K562 (cell line): ENCODE measurements around the gene UMAD1. TPM values are rescaled to one million over a fixed set of nuclear protein-coding genes. Genes with fewer than 3 reads are reported as not detected.

Source experiments
- ATAC-seq: fragments of 200-7000 bp; cut with Tn5 transposase; 3 replicates; pipeline ENCODE4 v1.9.1; 2020; ENCODE audit warnings: moderate library complexity
- BruUV-seq: library from RNA; stranded (reverse); fragments of 400-500 nt; replicated peaks from 2 replicates; lab custom pipeline; 2021; lab: Mats Ljungman, UMichigan
- CTCF ChIA-PET: fragments of 300-600 bp; formaldehyde crosslinking; extraction: SDS; loops from one replicate; lab custom pipeline; 2021; ENCODE audit warnings: low intra/inter-chr PET ratio; lab: Yijun Ruan, JAX
- POLR2A ChIA-PET: fragments of 300-600, 350-650 bp; sonication (Branson Sonifier 250); formaldehyde crosslinking; extraction: SDS; loops from one replicate; lab custom pipeline; 2021; ENCODE audit warnings: antibody characterized with exemption, inconsistent platforms; lab: Yijun Ruan, JAX
- DNase-seq, 4 experiments: peaks; one replicate each; pipeline versions ENCODE4 v3.0.0 to v3.0.0-alpha.2; 2011 to 2018; ENCODE audit warnings: low spot score in 3 of 4, mixed read lengths in 3 of 4; ENCODE audit errors: extremely low read depth in 1 of 4
- FAIRE-seq: peaks from 2 replicates; lab custom pipeline; 2011; peaks lifted over from hg19 to GRCh38; lab: Jason Lieb, UNC
- H2AFZ ChIP-seq: 2 replicates; pipeline ENCODE4 v1.6.0; 2011; ENCODE audit warnings: low read depth, low read length, control low read depth, inconsistent platforms
- H3K27ac ChIP-seq: fragments of 200-600 bp; 3 replicates; pipeline ENCODE4 v1.8.0; 2011; ENCODE audit warnings: low read depth, mild to moderate bottlenecking, control low read depth, inconsistent platforms, low read length, moderate library complexity, mixed read lengths; ENCODE audit errors: extremely low read depth
- H3K27me3 ChIP-seq, 2 experiments: fragments of 300-600 bp in 1 of 2; 2 replicates in 1 of 2; 3 replicates in 1 of 2; pipeline versions ENCODE4 v1.6.0 to v1.8.0; 2011; ENCODE audit warnings: inconsistent platforms in 2 of 2, low read length in 2 of 2, mild to moderate bottlenecking in 1 of 2, mixed read lengths in 1 of 2, moderate library complexity in 1 of 2; ENCODE audit not compliant: control insufficient read depth in 2 of 2, insufficient read depth in 2 of 2
- H3K36me3 ChIP-seq: fragments of 300-600 bp; 3 replicates; pipeline ENCODE4 v1.8.0; 2011; ENCODE audit warnings: mild to moderate bottlenecking, low read length, inconsistent platforms; ENCODE audit not compliant: control insufficient read depth, insufficient read depth
- H3K4me1 ChIP-seq, 2 experiments: fragments of 200-600 bp in 1 of 2; replicated peaks in 1 of 2; 2 replicates in 1 of 2; 3 replicates in 1 of 2; pipeline versions ENCODE4 v1.5.1 to v1.8.0; 2011; ENCODE audit warnings: inconsistent platforms in 2 of 2, low read length in 2 of 2, mild to moderate bottlenecking in 1 of 2, mixed read lengths in 1 of 2, moderate library complexity in 1 of 2; ENCODE audit not compliant: control insufficient read depth in 2 of 2, insufficient read depth in 2 of 2
- H3K4me2 ChIP-seq: 2 replicates; pipeline ENCODE4 v1.6.1; 2011; ENCODE audit warnings: low read length, control low read depth, inconsistent platforms, mixed read lengths; ENCODE audit not compliant: insufficient read depth
- H3K4me3 ChIP-seq: fragments of 200-600 bp; sonication (generic), shearing (Covaris generic); 2 replicates; pipeline ENCODE4 v1.5.1; 2016; ENCODE audit warnings: control low read depth, inconsistent platforms
- H3K79me2 ChIP-seq: fragments of 200-600 bp; 3 replicates; pipeline ENCODE4 v1.8.0; 2011; ENCODE audit warnings: low read length, inconsistent platforms; ENCODE audit not compliant: control insufficient read depth, insufficient read depth
- H3K9ac ChIP-seq, 2 experiments: 2 replicates each; pipeline versions ENCODE4 v1.6.0 to v1.6.1; 2011; ENCODE audit warnings: low read depth in 2 of 2, low read length in 2 of 2, control low read depth in 1 of 2, inconsistent platforms in 1 of 2, mild to moderate bottlenecking in 1 of 2, mixed read lengths in 1 of 2; ENCODE audit not compliant: insufficient read depth in 1 of 2
- H3K9me1 ChIP-seq: one replicate; pipeline ENCODE4 v1.6.0; 2011; ENCODE audit warnings: inconsistent platforms, mild to moderate bottlenecking, low read length, moderate library complexity; ENCODE audit not compliant: control insufficient read depth, insufficient read depth
- H3K9me3 ChIP-seq: replicated peaks from 2 replicates; pipeline ENCODE4 v1.5.1; 2011; ENCODE audit warnings: low read depth, low read length, inconsistent platforms; ENCODE audit not compliant: control insufficient read depth, insufficient read depth
- H4K20me1 ChIP-seq: replicated peaks from 2 replicates; pipeline ENCODE4 v1.6.1; 2011; ENCODE audit warnings: low read length, inconsistent platforms, mixed read lengths; ENCODE audit not compliant: control insufficient read depth, insufficient read depth
- CAMTA2 ChIP-seq: fragments of 250-450 bp; sonication (Bioruptor Pico); conservative IDR thresholded peaks from 2 replicates; pipeline ENCODE4 v1.5.1; 2022
- LARP7 ChIP-seq: fragments of 450-650 bp; IDR thresholded peaks from 2 replicates; pipeline ENCODE4 v1.6.1; 2016
- RBM14 ChIP-seq: fragments of 200-400 bp; formaldehyde crosslinking; IDR thresholded peaks from 2 replicates; pipeline ENCODE4 v1.6.1; 2018; ENCODE audit warnings: low read depth, mild to moderate bottlenecking, low read length, moderate library complexity, borderline replicate concordance; ENCODE audit not compliant: insufficient read depth
- SNRNP70 ChIP-seq: fragments of 200-400 bp; formaldehyde crosslinking; optimal IDR thresholded peaks from 2 replicates; pipeline ENCODE3; 2017; ENCODE audit warnings: low read depth, low read length
- VEZF1 ChIP-seq: fragments of 200-800 bp; sonication (Bioruptor generic); IDR thresholded peaks from 2 replicates; pipeline ENCODE4 v1.6.1; 2017; ENCODE audit warnings: missing genetic modification characterization, missing compliant biosample characterization
- ZFP30 ChIP-seq: fragments of 250-450 bp; sonication (Bioruptor Pico); IDR thresholded peaks from 2 replicates; pipeline ENCODE4 v1.8.0; 2022; ENCODE audit warnings: moderate library complexity, mild to moderate bottlenecking, inconsistent platforms, borderline replicate concordance
- WGBS: fragments of 100-300 bp; shearing (Covaris generic); methylation state at CpG from one replicate; pipeline ENCODE4 v1.1.6; 2016; ENCODE audit warnings: low coverage, mixed read lengths; ENCODE audit not compliant: insufficient coverage; ENCODE audit errors: missing lambda C conversion rate; 5-methylcytosine and 5-hydroxymethylcytosine counted together
- in situ Hi-C: fragments of 300-500 bp; cut with MboI; formaldehyde crosslinking; loops from 4 replicates; pipeline ENCODE4 v1.15.0; 2018; ENCODE audit warnings: inconsistent platforms, mixed read lengths
- intact Hi-C: fragments of 100-400 bp; cut with micrococcal nuclease; formaldehyde crosslinking; loops from 2 replicates; pipeline ENCODE4 v1.14.2; 2022
- polyA plus RNA-seq, 8 experiments: library from polyadenylated mRNA; depleted of rRNA in 4 of 8; stranded (reverse) in 5 of 8; unstranded in 3 of 8; fragments of >200 nt; fragmentation: Nextera tagmentation in 2 of 8; fragmentation: Illumina TruSeq in 1 of 8; extraction: Ambion mirVana in 2 of 8; extraction: Trizol in 1 of 8; gene quantifications; 2 replicates each; pipeline versions ENCODE4 v1.2.1 to v1.2.3, GENCODE V29; 2011 to 2014; ENCODE audit warnings: inconsistent platforms in 1 of 8, missing spikeins in 1 of 8
- total RNA-seq, 7 experiments: library from RNA; depleted of rRNA in 6 of 7; stranded (reverse); fragments of >200 nt in 6 of 7; fragmentation: Illumina TruSeq in 2 of 7; extraction: Trizol in 2 of 7; gene quantifications; 2 replicates each; pipeline versions ENCODE4 v1.2.1 to v1.2.3, GENCODE V29; 2011 to 2021; ENCODE audit warnings: low replicate concordance in 1 of 7

UMAD1 gene
- total and polyA plus RNA-seq, 9 of the 15 experiments (the other 6 are each of a cell fraction or from before 2014, with no cell fraction given) = 9.0 to 26.7 (median 13.3) TPM

- no peak for DNase-seq
- no peaks in the 10 kb centered on the region; the same call in 1 of the 2 replicates for H4K20me1 ChIP-seq
- in situ Hi-C loops = no loop called here
- no TSS peak for BruUV-seq
- ChIA-PET CTCF (no interaction called here), POLR2A (no interaction called here)
- no peak overlapping the region for H2AFZ ChIP-seq
- no peaks in the 10 kb centered on the region for H3K27me3 ChIP-seq
- no peak overlapping the region for H3K4me3 ChIP-seq
- TF ChIP-seq RBM14 = no peak
- no peak for TF ChIP-seq LARP7
- no peak for TF ChIP-seq VEZF1 (CRISPR knock-in tag)
- no peak for ATAC-seq
- no peaks in the 10 kb centered on the region for H3K36me3 ChIP-seq
- no peaks in the 10 kb centered on the region; a peak in 1 of 5 replicates for H3K4me1 ChIP-seq
- H3K9me3 ChIP-seq = no peaks in the 10 kb centered on the region
- no peak overlapping the region for H3K9ac ChIP-seq
- H3K79me2 ChIP-seq = no peaks in the 10 kb centered on the region
- intact Hi-C loops = no loop called here
- H3K9me1 ChIP-seq = no peaks in the 10 kb centered on the region
- FAIRE-seq = no peak
- no peak overlapping the region for H3K27ac ChIP-seq
- H3K4me2 ChIP-seq = no peak overlapping the region
- WGBS = 6% methylated on average over 1 of the region's 1 CpG
These were observed 151.5 kb downstream of the UMAD1 start for GRCh38 chr7:7792056-7792455.

GRCh38 chr7:7793249-7793648 is 152.7 kb downstream of the UMAD1 start:
- no peaks in the 10 kb centered on the region for H3K9me1 ChIP-seq
- FAIRE-seq (no peak), ATAC-seq (no peak), DNase-seq (no peak)
- H4K20me1 ChIP-seq = no peaks in the 10 kb centered on the region
- H3K79me2 ChIP-seq = no peaks in the 10 kb centered on the region
- H3K4me3 ChIP-seq = no peak overlapping the region
- BruUV-seq = no TSS peak
- intact Hi-C loops (no loop called here), in situ Hi-C loops (no loop called here)
- no peak overlapping the region for H2AFZ ChIP-seq
- 36% methylated on average over 2 of the region's 2 CpGs for WGBS
- no peaks in the 10 kb centered on the region for H3K27me3 ChIP-seq
- ChIA-PET POLR2A (no interaction called here), CTCF (no interaction called here)
- H3K9ac ChIP-seq = no peak overlapping the region
- TF ChIP-seq ZFP30 = no peak
- TF ChIP-seq CAMTA2 = no peak
- no peak for TF ChIP-seq SNRNP70
- H3K4me1 ChIP-seq = no peaks in the 10 kb centered on the region; a peak in 1 of 5 replicates
- no peaks in the 10 kb centered on the region for H3K9me3 ChIP-seq
- H3K4me2 ChIP-seq = no peak overlapping the region
- H3K27ac ChIP-seq = no peak overlapping the region
- H3K36me3 ChIP-seq = no peaks in the 10 kb centered on the region
